Measurements from ENCODE around the gene GDF10. TPM values are rescaled to one million over a fixed set of nuclear protein-coding genes. Genes with fewer than 3 reads are reported as not detected.

GDF10 gene
- total and polyA plus RNA-seq, 9 of the 15 experiments (the other 6 are each of a cell fraction or from before 2014, with no cell fraction given) = 0.03 to 0.20 (median 0.11) TPM; not detected in 6

- TF ChIP-seq PRDM10 (IDR thresholded peaks at IDR 0.05; ENCODE audit: partially characterized antibody) = no peak
- TF ChIP-seq RNF2 (IDR thresholded peaks at IDR 0.05) = no peak
- TF ChIP-seq POLR2B (IDR thresholded peaks at IDR 0.05; ENCODE audit: low read depth, partially characterized antibody) = no peak
- TF ChIP-seq CLOCK (CRISPR knock-in tag; IDR thresholded peaks at IDR 0.05; ENCODE audit: borderline replicate concordance) = no peak
- peak in 1 of 2 experiments; percentile 41 for TF ChIP-seq E2F6 (IDR thresholded peaks at IDR 0.05; ENCODE audit: borderline replicate concordance in 1 of 2, extremely low read depth in 1 of 2, insufficient read depth in 1 of 2, insufficient read length in 1 of 2, low read depth in 1 of 2, low read length in 1 of 2, poor library complexity in 1 of 2, severe bottlenecking in 1 of 2)
- TF ChIP-seq POLR3A (IDR thresholded peaks at IDR 0.05; ENCODE audit: borderline replicate concordance, extremely low read depth, insufficient read depth, insufficient read length) = no peak
- TF ChIP-seq KLF16 (IDR thresholded peaks at IDR 0.05) = peak; percentile 78
- no peak for TF ChIP-seq SETDB1 (IDR thresholded peaks at IDR 0.05; ENCODE audit: low read length)
- 0 out of 2 replicates have a peak, but pooled peaks have one; percentile 25 for TF ChIP-seq ZNF766 (CRISPR knock-in tag; conservative IDR thresholded peaks at IDR 0.05)
- TF ChIP-seq EGR1 (conservative IDR thresholded peaks at IDR 0.05) = peak; percentile 28; the same call in 1 of the 2 replicates
These were observed 11.4 kb downstream of the GDF10 start (continued) for GRCh38 chr10:47311193-47311931.

All from K562 (cell line).